Activated naive CD4-positive, alpha-beta T cell treated with Interleukin-2 at 50 U/mL for 16 hours (primary cell): ENCODE results near the gene E2F8.
"Not testable (repeated sequence)": the region's sequence is repeated elsewhere in the genome, so short reads cannot be mapped to it uniquely, and the experiment has no call there.

ENCODE experiments used
- DNase-seq: peaks from one replicate; pipeline ENCODE4 v3.0.0-alpha.2; 2020

Gene E2F8, protein sequence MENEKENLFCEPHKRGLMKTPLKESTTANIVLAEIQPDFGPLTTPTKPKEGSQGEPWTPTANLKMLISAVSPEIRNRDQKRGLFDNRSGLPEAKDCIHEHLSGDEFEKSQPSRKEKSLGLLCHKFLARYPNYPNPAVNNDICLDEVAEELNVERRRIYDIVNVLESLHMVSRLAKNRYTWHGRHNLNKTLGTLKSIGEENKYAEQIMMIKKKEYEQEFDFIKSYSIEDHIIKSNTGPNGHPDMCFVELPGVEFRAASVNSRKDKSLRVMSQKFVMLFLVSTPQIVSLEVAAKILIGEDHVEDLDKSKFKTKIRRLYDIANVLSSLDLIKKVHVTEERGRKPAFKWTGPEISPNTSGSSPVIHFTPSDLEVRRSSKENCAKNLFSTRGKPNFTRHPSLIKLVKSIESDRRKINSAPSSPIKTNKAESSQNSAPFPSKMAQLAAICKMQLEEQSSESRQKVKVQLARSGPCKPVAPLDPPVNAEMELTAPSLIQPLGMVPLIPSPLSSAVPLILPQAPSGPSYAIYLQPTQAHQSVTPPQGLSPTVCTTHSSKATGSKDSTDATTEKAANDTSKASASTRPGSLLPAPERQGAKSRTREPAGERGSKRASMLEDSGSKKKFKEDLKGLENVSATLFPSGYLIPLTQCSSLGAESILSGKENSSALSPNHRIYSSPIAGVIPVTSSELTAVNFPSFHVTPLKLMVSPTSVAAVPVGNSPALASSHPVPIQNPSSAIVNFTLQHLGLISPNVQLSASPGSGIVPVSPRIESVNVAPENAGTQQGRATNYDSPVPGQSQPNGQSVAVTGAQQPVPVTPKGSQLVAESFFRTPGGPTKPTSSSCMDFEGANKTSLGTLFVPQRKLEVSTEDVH

GRCh38 chr11:19240420-19241259 is at the start of gene E2F8:
E2F8 (minus strand) TSS chr11:19240945; CDS start chr11:19240121, 824 bp downstream.
- DNase-seq = peak; percentile 87

DNA sequence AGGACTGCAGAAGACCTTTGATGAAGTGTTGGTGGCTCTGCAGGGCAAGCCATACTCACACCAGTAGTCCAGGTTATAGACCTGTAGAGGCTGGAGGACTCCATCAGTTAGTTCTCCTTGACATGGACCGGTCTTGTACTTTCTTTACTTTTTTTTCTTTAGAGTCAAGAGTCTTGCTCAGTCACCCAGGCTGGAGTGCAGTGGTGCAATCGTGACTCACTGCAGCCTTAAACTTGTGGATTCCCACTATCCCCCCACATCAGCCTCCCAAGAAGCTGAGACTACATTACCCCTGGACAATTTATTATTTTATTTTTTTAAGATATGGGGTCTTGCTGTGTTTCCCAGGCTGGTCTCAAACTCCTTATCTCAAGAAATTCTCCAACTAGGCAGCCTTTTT is 49.6 kb upstream of the E2F8 start:
- no peak for DNase-seq

GRCh38 chr11:19288256-19288655 is 47.5 kb upstream of the E2F8 start:
- DNase-seq = no peak

DNA sequence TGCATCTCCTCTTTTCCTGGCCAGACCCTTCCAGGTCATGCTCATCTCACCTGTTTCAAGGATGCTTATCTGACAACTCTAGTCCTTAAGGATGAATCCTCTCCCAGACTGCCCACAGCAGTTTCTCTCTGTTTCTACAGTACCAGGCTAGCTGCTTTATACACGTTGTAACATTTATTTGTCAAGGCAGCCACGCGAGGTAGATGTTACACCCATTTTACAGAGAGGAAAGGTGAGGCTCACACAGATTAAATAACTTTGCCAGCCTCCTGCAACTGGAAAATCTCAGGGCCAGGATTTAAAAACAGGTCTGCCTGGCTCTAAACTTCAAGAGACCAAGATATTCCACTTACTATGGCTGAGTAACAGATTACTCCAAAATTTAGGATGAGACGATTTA is 45.7 kb upstream of the E2F8 start:
- no peak for DNase-seq

- DNase-seq = no peak
Measured at GRCh38 chr11:19284881-19285280, 44.1 kb upstream of the E2F8 start.

- DNase-seq = no peak
Measured at GRCh38 chr11:19283991-19284390, 43.2 kb upstream of the E2F8 start.

DNA sequence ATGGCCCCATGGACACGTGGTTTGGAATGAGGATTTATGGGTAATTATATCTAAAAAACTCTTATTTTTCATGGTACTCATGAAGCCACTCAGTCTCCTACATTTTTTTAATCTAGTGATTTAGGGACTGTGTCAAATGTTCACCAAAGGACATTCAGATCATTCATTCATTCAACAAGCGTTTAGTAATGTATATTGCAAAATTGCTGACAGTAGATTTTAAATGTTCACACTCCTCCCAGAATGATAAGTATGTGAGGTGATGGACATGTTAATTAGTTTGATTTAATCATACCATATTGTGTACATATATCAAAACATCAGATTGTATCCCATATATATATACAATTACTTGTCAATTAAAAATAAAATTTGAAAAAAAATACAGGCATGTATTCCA is 40.8 kb upstream of the E2F8 start:
- DNase-seq = no peak

GRCh38 chr11:19281041-19281440 is 40.3 kb upstream of the E2F8 start:
- no peak for DNase-seq

- no peak for DNase-seq
Measured at GRCh38 chr11:19279451-19279850, 38.7 kb upstream of the E2F8 start.

GRCh38 chr11:19276859-19277808 is 36.4 kb upstream of the E2F8 start:
- no peak for DNase-seq

DNA sequence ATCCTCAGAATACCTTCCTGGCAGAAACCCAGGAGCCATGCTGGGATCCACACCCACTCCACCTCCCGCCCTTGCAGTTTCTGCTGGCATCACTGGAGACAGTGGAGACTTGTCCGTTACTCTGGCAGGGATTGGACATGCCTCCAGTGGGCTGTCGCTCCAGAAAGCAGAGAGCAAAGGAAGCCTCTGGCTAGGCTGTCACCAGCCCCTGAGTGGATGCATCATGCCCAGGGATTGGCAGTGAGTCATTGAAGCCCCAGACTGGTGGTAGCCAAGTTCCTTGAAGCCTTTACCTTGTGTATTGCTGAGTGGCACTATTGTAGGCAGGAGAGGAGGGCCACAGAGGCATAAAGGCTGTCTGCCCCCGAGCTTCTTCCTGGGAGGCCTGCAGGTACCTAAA is 34.8 kb upstream of the E2F8 start:
- DNase-seq = no peak

GRCh38 chr11:19273219-19273618 is 32.5 kb upstream of the E2F8 start:
- DNase-seq = not testable (repeated sequence)

DNA sequence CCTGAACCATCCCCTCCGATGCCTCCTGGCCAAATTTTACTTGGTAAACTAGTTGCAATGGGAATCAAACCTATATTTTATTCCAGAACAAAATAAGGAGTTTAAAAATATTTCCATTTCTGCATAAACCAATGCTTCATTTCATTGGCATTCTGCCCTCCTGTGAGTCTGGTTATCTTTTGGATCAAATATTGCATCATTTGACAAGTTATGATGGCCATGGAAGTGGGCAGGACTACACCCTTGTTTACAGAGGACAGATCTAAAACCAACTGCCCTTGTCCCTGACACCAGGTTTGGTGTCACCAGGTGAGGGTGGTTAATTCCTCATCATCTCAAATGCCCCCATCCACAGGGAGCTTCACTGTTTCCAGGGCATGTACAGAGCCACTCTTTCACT is 28.2 kb upstream of the E2F8 start:
- no peak for DNase-seq

- DNase-seq = no peak
Measured at GRCh38 chr11:19267567-19267966, 26.8 kb upstream of the E2F8 start.

GRCh38 chr11:19263333-19263732 is 22.6 kb upstream of the E2F8 start:
- DNase-seq = no peak

DNA sequence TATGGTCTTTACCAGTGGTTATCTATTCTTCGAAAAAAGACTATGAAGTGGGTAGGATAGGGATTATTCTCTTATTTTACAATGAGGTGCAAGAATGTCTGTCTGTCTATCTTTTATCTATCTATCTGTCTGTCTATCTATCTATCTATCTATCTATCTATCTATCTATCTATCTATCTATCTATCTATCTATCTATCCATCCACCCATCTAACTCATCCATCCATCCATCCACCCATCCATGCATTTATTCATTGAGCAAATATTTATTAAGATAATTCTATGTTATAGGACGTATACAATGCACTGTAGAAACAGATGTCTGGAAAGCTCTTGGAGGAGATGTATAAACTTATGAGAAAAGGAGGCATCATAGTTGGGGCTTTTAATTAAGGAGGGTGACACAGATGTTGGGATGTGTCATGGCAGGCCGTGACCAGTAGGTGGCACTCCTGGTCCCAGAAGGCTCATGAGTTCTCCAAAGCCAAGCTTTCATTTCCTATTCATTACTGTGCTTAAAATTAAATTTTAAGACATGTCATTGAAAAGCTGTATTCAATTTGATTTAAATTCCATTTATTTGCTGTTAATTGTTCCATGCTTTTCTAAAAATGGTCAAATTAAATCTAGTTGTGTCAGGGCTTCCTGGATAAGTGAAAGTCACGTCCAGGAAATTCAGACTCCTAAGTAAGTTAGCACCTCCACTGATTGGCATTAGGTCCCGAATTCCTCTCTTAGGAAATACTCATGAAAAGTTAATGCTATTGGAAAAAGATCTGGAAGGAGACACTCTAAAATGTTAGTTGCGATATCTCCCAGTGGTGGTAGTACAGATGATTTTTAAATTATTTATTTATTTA is 19.0 kb upstream of the E2F8 start:
- peak; percentile 67 for DNase-seq

- DNase-seq = no peak
Measured at GRCh38 chr11:19258641-19259230, 18.0 kb upstream of the E2F8 start.

- not testable (repeated sequence) for DNase-seq
Measured at GRCh38 chr11:19254441-19254840, 13.7 kb upstream of the E2F8 start.

- DNase-seq = no peak
Measured at GRCh38 chr11:19253817-19254216, 13.1 kb upstream of the E2F8 start.

DNA sequence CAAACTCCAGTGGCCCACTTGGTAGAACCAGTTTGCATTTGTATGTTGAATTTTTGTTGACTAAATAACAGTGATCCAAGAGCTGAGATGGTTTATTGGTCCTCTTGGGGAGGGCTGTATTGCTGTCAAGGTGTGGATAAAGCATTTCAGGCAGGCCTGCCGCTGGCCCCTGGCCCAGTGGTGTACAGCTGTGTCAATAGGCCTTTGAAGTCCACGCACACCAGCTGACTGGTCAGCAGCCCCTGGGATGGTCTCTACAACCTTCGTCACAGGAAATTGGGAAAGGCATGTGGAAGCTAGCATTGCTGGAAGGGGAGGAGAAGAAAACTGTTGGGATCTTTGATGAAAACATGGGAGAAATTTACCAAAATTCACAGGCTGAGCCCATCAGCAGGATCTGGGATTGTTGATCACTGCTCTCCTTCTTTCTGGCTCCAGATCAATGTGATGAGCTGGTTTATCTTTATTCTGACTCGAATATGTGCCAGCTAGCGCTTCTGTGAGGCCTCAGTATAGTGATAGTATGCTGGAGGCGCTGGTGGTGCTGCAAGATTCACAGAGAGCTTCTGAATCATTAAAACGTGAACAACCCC is 12.5 kb upstream of the E2F8 start:
- DNase-seq = no peak
